Renal cortex interstitium (tissue), 11 donors: ENCODE data around the gene ENKUR. TPM values are rescaled to one million over a fixed set of nuclear protein-coding genes. Genes with fewer than 3 reads are reported as not detected.
"Not testable (repeated sequence)": the region's sequence is repeated elsewhere in the genome, so short reads cannot be mapped to it uniquely, and the experiment has no call there.

Source experiments
- DNase-seq, 11 donors: peaks; one replicate each; pipeline ENCODE4 v3.0.0-alpha.2; 2013; ENCODE audit warnings: low read depth in 9 of 11, low spot score in 4 of 11; ENCODE audit errors: extremely low read depth in 1 of 11
- polyA plus RNA-seq, 3 donors: library from polyadenylated mRNA; unstranded; fragments of 120-200 nt; gene quantifications; one replicate each; pipeline ENCODE4 v1.2.1, GENCODE V29; 2013; ENCODE audit not compliant: insufficient read length in 3 of 3

ENKUR gene
- polyA plus RNA-seq, 3 donors, result 3.4 to 4.4 (median 4.2) TPM

GRCh38 chr10:25036381-25036780 is 20.4 kb upstream of the ENKUR start:
- DNase-seq, result no peak

GRCh38 chr10:25029519-25029918 is 13.6 kb upstream of the ENKUR start:
- no peak for DNase-seq

GRCh38 chr10:25028711-25029110 is 12.8 kb upstream of the ENKUR start:
- DNase-seq, result no peak

DNA sequence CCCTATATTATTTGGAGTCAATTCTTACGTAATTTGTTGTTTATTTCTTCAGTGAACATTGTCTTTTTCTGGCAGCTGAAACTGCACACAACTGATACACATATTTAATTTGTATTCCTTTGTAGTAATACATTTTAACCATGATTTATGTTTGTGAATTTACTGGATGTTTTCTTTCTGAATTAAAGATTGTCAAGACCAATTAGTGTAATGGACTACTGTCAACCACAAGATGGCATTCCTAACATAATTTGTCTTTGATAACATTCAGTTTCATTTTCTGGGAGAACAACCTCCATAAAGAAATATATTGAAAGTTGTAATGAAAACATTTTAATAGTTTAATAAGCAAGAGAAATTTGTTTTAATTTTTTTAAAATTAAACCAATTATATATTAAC is 10.5 kb upstream of the ENKUR start:
- DNase-seq, result no peak

- DNase-seq, result no peak
Measured at GRCh38 chr10:25024528-25024927, 8.6 kb upstream of the ENKUR start.

DNA sequence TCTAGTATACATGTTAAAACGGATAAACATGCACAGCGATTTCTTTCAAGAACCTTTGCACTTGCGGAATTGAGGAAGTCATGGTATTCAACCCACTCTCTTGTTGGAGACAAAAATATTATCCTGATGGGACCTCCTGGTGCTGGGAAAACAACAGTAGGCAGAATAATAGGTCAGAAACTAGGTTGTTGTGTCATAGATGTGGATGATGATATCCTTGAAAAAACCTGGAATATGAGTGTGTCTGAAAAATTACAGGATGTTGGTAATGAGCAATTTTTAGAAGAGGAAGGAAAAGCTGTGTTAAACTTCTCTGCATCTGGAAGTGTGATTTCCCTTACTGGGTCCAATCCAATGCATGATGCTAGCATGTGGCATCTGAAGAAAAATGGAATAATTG is 7.3 kb upstream of the ENKUR start:
- peak in 3 of 11 donors; percentile 5 to 15 (median 12) for DNase-seq

DNA sequence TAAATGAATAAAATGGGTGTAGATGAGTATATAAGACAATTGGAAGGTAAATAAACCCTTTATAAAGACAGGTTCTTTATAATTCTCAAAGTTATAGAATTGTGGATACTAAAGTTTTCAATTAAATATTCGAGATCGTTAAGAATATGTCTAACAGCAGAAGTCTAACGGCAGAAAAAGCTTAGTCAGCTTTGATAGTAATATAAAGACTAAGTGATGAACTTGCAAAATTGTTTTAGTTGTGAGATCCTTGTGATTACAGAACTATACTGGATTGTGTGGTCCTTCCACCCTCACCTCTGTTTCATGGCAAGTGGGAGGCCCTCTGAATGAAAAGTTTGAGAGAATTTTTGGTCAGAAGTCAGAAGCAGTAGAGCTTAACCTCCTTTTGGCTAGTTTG is 2.7 kb upstream of the ENKUR start:
- DNase-seq, result no peak

GRCh38 chr10:25017661-25018060 is 1.7 kb upstream of the ENKUR start:
- no peak for DNase-seq

DNA sequence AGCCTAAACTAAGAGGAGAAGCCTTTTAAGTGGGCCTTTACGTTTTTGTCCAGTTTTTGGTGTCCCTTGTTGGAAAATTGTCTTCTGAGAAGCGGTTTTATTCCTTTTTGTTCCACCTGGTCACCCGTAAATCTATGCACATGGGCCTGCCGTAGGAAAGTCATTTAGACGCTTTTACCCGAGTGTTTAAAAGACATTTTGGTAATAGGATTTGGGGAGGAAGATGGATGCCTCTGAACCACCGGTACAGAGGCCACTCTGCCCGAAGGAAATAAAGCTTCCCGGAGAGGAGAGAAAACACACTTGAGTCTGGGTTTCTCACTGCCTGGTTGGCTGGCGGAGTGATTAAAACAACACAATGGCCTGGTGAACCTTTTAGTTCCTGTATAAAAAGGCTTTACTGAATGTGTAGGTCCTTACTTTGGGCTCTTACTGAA is 1.2 kb upstream of the ENKUR start:
- peak in 2 of 11 donors; percentile 8 to 22 for DNase-seq

- DNase-seq, result peak; percentile 65 to 99 (median 96)
Measured at GRCh38 chr10:25016376-25017153, 607 bp upstream of the ENKUR start, which contains the start of gene THNSL1. Gene THNSL1, plus strand, starts transcription at chr10:25016612. Its CDS starts 6,612 bp downstream, at chr10:25023224.

- DNase-seq, result no peak
Measured at GRCh38 chr10:25014579-25014978, 1.4 kb downstream of the ENKUR start.

DNA sequence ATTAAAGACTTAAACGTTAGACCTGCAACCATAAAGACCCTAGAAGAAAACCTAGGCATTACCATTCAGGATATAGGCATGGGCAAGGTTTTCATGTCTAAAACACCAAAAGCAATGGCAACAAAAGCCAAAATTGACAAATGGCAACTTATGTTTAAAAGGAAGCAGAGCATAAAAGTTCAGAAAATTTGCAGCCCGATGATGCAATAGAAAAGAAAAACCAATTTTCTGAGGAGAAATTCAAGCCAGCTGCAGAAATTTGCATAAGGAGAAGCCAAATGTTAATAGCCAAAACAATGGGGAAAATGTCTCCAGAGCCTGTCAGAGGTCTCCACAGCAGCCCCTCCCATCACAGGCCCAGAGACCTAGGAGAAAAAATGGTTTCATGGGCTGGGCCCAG is 4.4 kb downstream of the ENKUR start:
- DNase-seq, result not testable (repeated sequence)

DNA sequence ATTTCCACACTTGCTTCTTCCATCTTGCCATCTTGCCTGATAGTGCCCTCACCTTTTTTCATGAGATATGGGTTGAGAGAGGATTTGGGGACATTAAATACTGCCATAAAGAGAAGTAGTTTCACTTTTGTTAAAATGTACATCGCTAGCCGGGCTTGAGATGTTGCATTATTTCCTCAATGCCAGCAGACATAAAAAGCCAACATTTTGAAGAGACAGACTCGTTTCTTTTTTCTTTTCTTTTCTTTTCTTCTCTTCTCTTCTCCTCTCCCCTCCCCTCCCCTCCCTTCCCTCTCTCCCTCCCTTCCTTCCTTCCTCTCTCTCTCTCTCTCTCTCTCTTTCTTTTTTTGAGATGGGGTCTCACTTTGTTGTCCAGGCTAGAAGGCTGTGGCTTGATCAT is 17.9 kb downstream of the ENKUR start:
- DNase-seq, result no peak

DNA sequence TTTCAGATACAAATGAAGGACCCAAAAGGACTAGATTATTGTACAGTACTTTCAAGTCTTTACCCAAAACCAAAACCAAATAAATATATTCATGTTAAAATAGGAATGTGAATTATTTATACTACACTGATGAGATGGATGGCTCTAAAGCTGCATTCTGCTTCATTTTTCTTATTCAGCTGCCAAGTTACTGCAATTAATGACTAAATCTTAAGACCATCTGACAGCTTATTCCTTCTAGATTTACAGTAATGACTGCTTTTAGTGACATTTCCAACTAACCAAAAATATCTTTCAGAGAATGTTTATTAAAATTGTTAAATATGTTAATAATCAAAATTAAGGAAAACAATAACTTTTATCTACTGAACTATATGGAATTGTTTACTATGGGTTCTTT is 20.9 kb downstream of the ENKUR start:
- no peak for DNase-seq

DNA sequence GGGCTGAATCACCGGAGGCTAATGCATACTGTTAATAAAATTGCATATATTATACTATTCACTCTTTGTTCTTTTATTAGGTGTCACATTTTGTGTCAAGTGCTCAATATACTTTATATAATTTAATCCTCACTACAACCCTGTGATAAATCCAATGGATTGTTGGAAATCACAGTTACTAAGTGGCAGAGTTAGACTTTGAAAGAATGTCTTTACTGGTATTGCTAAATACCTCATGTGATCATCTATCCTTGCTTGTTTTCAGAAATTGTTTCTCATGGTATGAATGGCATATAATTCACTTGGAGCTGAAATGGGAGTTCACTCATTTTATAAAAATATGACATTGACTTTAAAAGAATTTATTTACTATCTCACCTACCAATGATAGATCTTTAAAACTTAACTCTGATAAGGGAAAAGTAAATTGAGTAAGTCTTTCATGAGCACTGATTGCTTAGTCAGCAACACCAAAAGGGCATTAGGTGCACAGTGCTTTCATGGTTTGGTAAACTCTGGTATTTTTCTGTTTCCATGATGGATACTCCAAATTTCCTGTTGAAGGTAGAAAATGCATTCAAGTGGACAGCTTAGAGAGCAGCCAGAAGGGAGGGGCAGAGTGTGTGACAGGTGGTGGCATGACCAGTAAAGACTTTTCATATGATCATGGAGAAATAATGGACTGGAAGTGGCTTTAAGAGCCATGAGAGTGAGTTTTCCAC is 22.6 kb downstream of the ENKUR start:
- no peak for DNase-seq

DNA sequence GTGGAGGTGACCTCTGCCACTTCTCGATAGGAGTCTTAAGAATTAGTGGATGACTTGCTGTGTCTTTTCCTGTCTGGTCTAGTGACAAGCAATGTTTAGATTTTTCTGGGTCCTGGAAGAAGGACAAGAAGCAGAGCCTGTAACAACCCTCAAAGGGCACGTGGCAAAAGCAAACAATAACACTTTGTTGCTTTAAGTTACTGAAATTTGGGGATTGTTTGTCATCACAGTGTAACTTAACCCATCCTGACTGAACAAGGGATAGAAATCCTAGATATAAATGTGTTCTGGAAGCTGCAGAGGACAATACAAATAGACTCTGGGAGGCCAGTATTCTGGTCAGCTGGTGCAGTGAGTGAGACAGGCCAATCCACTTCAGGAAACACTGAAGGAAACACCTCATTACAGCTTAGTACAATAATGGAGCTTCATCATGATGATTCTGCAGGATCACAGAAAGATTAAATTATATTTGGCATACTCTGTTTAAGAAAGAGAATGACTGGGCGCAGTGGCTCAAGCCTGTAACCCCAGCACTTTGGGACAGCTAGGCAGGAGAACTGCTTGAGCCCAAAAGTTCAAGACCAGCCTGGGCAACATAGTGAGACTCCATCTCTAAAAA is 23.3 kb downstream of the ENKUR start:
- DNase-seq, result no peak

- DNase-seq, result no peak
Measured at GRCh38 chr10:24991298-24991697, 24.7 kb downstream of the ENKUR start.

DNA sequence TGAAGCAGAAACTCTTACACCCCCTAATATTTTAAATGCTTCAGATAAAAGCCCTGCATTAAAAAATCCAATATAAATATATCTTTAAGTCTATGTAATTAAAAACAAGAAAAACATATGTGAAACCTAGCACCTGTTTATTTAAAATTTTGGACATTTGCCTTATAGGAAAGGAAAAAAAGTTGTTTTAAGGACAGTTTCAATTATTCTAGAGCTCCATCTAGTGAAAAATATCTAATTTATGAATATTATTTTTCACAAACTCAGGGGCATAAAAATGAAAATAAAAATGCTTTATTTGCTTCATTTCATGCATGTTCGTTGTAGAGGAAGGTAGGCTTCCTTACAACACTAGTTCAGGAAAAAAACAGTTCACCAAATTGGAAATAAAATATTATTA is 26.1 kb downstream of the ENKUR start:
- no peak for DNase-seq

DNA sequence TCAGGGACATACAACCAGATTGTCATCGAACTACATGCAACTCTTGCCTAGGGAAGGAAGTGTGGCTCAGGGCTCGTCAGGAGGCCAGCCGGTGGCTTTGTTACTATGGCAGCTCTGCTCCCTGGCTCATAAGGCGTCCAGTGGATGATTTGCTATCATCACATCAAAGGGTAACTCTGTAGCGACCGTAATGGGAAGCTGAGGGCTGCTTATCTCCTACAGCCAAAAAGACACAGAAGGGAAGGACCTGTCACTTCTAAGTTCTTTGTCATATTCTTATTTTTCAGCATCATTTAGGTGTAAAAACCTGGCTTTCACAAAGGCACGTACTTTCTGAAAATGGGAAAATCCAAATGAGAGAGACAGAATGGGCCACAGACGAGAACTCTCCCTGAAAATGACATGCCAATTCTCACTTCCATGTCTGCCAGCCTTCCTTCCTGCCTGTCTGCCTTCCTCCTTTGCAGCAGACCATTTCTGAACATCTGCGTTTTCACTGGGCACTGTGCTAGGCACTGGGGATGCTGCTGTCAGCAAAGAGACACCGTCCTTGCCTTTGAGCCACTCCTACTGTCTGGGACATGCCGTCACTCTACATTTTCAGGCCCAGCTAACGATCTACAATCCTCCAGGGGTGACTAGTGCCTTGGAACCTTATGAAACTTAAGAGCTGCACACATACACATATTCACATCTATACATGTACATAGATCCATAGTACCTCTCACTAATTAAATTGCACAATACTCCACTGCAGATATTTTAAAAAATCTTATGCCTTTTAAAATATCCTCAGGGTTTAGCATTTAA is 26.9 kb downstream of the ENKUR start:
- DNase-seq, result no peak
